Caco-2 (cell line): ENCODE data around the gene ZFHX3. TPM values are rescaled to one million over a fixed set of nuclear protein-coding genes. Genes with fewer than 3 reads are reported as not detected.
A peak's percentile ranks its signal among the peaks of the same experiment; 100 is the strongest.

Experiments used
- BruUV-seq: library from RNA; stranded (reverse); fragments of 400-500 nt; replicated peaks from 2 replicates; lab custom pipeline; 2021; lab: Mats Ljungman, UMichigan
- CTCF ChIA-PET: fragments of 300-600 bp; sonication (Branson Sonifier 250); formaldehyde crosslinking; loops from one replicate; lab custom pipeline; 2022; ENCODE audit warnings: antibody characterized with exemption; lab: Charles Lee
- POLR2A ChIA-PET: fragments of 300-600 bp; sonication (Branson Sonifier 250); formaldehyde crosslinking; loops from one replicate; lab custom pipeline; 2022; ENCODE audit warnings: antibody characterized with exemption; lab: Charles Lee
- DNase-seq, 2 experiments: peaks; one replicate each; pipeline versions ENCODE4 v3.0.0 to v3.0.0-alpha.2; 2020 to 2022
- H3K27me3 ChIP-seq: replicated peaks from 2 replicates; pipeline ENCODE4 v1.6.0; 2011; ENCODE audit warnings: low read length; ENCODE audit not compliant: control insufficient read depth, insufficient read depth
- H3K36me3 ChIP-seq: 2 replicates; pipeline ENCODE4 v1.5.1; 2011; ENCODE audit warnings: low read length; ENCODE audit not compliant: control insufficient read depth, insufficient read depth
- H3K4me1 ChIP-seq: fragments of 250-450 bp; sonication (Bioruptor Pico); 2 replicates; pipeline ENCODE4 v1.5.1; 2020; ENCODE audit warnings: mild to moderate bottlenecking
- H3K4me3 ChIP-seq: 2 replicates; pipeline ENCODE4 v1.5.1; 2011; ENCODE audit warnings: low read depth, mild to moderate bottlenecking, control low read depth, low read length
- H3K9me3 ChIP-seq: fragments of 250-450 bp; sonication (Bioruptor Pico); 2 replicates; pipeline ENCODE4 v1.5.1; 2020; ENCODE audit warnings: mild to moderate bottlenecking, moderate library complexity
- H3K27ac Mint-ChIP-seq: one replicate; pipeline ENCODE4 v1.8.0; 2022; ENCODE audit warnings: mixed read lengths; ENCODE audit not compliant: unreplicated experiment
- H3K27me3 Mint-ChIP-seq: one replicate; pipeline ENCODE4 v1.8.0; 2022; ENCODE audit warnings: mixed read lengths; ENCODE audit not compliant: insufficient read depth, unreplicated experiment
- H3K36me3 Mint-ChIP-seq: one replicate; pipeline ENCODE4 v1.8.0; 2022; ENCODE audit warnings: mild to moderate bottlenecking, mixed read lengths; ENCODE audit not compliant: insufficient read depth, unreplicated experiment
- H3K4me1 Mint-ChIP-seq: one replicate; pipeline ENCODE4 v1.8.0; 2022; ENCODE audit warnings: low read depth, mixed read lengths; ENCODE audit not compliant: unreplicated experiment
- H3K4me3 Mint-ChIP-seq: one replicate; pipeline ENCODE4 v1.8.0; 2022; ENCODE audit warnings: mild to moderate bottlenecking, moderate library complexity, mixed read lengths; ENCODE audit not compliant: unreplicated experiment
- H3K9me3 Mint-ChIP-seq: one replicate; pipeline ENCODE4 v1.8.0; 2022; ENCODE audit warnings: mixed read lengths; ENCODE audit not compliant: unreplicated experiment
- CTCF ChIP-seq, 2 experiments: fragments of 200-600 bp in 1 of 2; IDR thresholded peaks; 1 replicate in 1 of 2; 2 replicates in 1 of 2; pipeline versions ENCODE4 v1.5.1 to v1.8.0; 2011 to 2022; ENCODE audit warnings: antibody characterized with exemption in 1 of 2, control low read depth in 1 of 2, inconsistent platforms in 1 of 2, low read depth in 1 of 2, low read length in 1 of 2, mild to moderate bottlenecking in 1 of 2, moderate library complexity in 1 of 2; ENCODE audit not compliant: insufficient read depth in 1 of 2, severe bottlenecking in 1 of 2, unreplicated experiment in 1 of 2
- intact Hi-C: fragments of 100-400 bp; cut with micrococcal nuclease; formaldehyde crosslinking; loops from one replicate; pipeline ENCODE4 v1.10.0; 2022; ENCODE audit not compliant: unreplicated experiment
- total RNA-seq: library from RNA; stranded (reverse); gene quantifications from 2 replicates; pipeline ENCODE4 v1.2.3, GENCODE V29; 2022

ZFHX3 gene
- total RNA-seq, 1 experiment from 2014 or later, result 39.9 TPM

DNA sequence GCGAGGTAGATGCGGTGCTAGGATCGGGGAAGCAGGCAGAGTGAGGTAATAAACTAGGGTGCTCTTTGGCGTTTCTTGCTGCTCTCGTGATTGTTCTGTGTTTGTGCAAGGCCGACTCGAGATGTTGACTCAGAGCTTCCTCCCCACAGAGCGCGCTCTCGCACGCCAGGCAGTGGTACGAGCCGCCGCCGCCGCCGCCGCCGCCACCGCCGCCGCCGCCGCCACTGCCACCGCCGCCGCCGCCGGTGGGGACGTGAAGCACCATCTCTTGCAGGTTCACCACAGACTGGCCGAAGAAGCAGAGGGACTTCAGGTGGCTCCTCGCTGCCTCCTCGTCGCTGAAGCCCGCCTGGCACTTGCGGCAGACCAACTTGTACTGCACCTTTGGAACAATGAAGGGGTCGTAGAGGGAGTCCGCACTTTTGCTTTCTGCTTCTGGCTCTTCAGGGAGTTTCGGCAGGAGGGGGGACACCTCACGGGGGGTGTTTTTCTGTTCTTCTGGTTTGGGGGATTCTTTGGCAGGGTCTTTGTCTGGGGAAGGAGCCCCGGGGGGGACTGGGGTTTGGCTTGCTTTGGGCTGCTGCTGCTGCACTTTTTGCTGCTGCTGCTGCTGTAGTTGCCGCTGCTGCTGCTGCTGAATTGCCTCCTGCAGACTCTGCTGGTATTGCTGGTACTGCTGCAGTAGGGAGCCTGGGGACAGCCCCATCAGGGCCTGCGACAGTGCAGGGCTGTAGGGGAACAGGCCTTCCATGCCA lies 260.2 kb downstream of the ZFHX3 start:
- no peak overlapping the region for H3K4me3 ChIP-seq

DNA sequence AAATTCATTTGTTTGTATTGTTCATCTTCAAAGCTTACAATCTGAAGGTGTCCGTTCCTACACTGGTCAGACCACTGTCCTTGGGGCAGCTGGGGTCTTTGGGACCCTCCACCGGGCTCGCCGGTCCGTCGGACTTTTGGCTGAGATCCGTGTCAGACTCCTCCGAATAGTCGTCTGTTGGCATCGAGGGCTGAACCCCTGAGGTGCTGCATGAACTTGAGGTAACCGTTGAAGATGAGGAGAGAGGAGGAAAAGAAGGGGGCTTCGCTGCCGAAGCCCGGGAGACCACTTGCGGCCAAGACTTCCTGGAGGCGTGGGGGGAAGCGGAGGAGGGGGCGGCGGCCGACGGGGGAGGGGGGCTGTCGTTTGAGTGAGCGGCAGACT lies 260.8 kb downstream of the ZFHX3 start:
- BruUV-seq, result no TSS peak

More for the DNA sequence above, 260.2 kb downstream of the ZFHX3 start:
- peaks cover 27% of the 10 kb centered on the region for H3K36me3 Mint-ChIP-seq
- H3K27me3 ChIP-seq, result no peaks in the 10 kb centered on the region
- H3K36me3 ChIP-seq, result peaks cover 5% of the 10 kb centered on the region
- no peak overlapping the region for H3K27ac Mint-ChIP-seq
- no peaks in the 10 kb centered on the region for H3K9me3 Mint-ChIP-seq
- no peak overlapping the region for H3K4me3 Mint-ChIP-seq
- H3K4me1 Mint-ChIP-seq, result peaks cover 12% of the 10 kb centered on the region
- intact Hi-C loops, result no loop called here
- H3K27me3 Mint-ChIP-seq, result no peaks in the 10 kb centered on the region
- POLR2A ChIA-PET, result no interaction called here
- H3K4me1 ChIP-seq, result 0 out of 2 replicates have a peak, but pooled peaks cover 4% of the 10 kb centered on the region
- CTCF ChIA-PET, result no interaction called here
- H3K9me3 ChIP-seq, result no peaks in the 10 kb centered on the region
- TF ChIP-seq CTCF (IDR thresholded peaks at IDR 0.05; ENCODE audit: insufficient read depth in 1 of 2, low read depth in 1 of 2, low read length in 1 of 2, severe bottlenecking in 1 of 2, unreplicated experiment in 1 of 2), result no peak
- BruUV-seq, result no TSS peak
- DNase-seq, result no peak

DNA sequence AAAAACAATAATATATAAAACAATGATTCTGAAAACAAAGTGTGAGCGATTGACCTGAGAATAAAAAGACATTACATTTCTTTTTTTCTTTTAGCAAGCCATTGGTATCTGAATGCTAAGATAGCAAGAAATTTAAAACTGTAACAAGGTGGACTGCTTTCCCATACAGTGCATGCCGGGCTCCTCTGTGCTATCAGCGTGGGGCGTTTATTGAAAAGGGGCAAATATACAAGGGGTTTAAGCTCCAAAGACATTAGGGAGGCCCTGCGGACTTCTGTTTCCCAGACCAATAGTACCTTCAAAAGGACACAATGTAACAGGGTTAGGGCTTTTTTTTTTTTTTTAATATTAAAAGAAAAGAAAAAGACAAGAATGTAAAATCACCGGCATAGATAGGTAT lies 261.3 kb downstream of the ZFHX3 start:
- no peak for DNase-seq
- H3K4me3 Mint-ChIP-seq, result no peak overlapping the region
- H3K27me3 ChIP-seq, result no peaks in the 10 kb centered on the region
- ChIA-PET CTCF (no interaction called here), POLR2A (interaction anchor here (0.6 kb wide), 1 partner anchor 8 kb away, joined by 7 read pairs; no protein-coding TSS in a partner anchor)
- H3K4me1 Mint-ChIP-seq, result peaks cover 12% of the 10 kb centered on the region
- 0 out of 2 replicates have a peak, but pooled peaks cover 4% of the 10 kb centered on the region for H3K4me1 ChIP-seq
- peaks cover 5% of the 10 kb centered on the region for H3K36me3 ChIP-seq
- no peak overlapping the region for H3K27ac Mint-ChIP-seq
- H3K4me3 ChIP-seq, result no peak overlapping the region
- BruUV-seq, result TSS peak; percentile 8
- peaks cover 37% of the 10 kb centered on the region for H3K36me3 Mint-ChIP-seq
- no peaks in the 10 kb centered on the region for H3K9me3 Mint-ChIP-seq
- intact Hi-C loops, result no loop called here
- H3K27me3 Mint-ChIP-seq, result no peaks in the 10 kb centered on the region
- no peak for TF ChIP-seq CTCF (IDR thresholded peaks at IDR 0.05; ENCODE audit: insufficient read depth in 1 of 2, low read depth in 1 of 2, low read length in 1 of 2, severe bottlenecking in 1 of 2, unreplicated experiment in 1 of 2)
- H3K9me3 ChIP-seq, result no peaks in the 10 kb centered on the region

More for the DNA sequence above, 260.8 kb downstream of the ZFHX3 start:
- TF ChIP-seq CTCF (IDR thresholded peaks at IDR 0.05; ENCODE audit: insufficient read depth in 1 of 2, low read depth in 1 of 2, low read length in 1 of 2, severe bottlenecking in 1 of 2, unreplicated experiment in 1 of 2), result no peak
- DNase-seq, result no peak
- Mint-ChIP-seq H3K36me3 (peaks cover 32% of the 10 kb centered on the region), H3K4me1 (peaks cover 12% of the 10 kb centered on the region), H3K27ac (no peak overlapping the region), H3K9me3 (no peaks in the 10 kb centered on the region), H3K4me3 (no peak overlapping the region), H3K27me3 (no peaks in the 10 kb centered on the region)
- ChIA-PET POLR2A (no interaction called here), CTCF (no interaction called here)
- H3K27me3 ChIP-seq, result no peaks in the 10 kb centered on the region
- H3K36me3 ChIP-seq, result peaks cover 5% of the 10 kb centered on the region
- intact Hi-C loops, result no loop called here
- H3K9me3 ChIP-seq, result no peaks in the 10 kb centered on the region
- no peak overlapping the region for H3K4me3 ChIP-seq
- H3K4me1 ChIP-seq, result 0 out of 2 replicates have a peak, but pooled peaks cover 4% of the 10 kb centered on the region
